ENCODE results near the gene DHRS3.

DHRS3 gene

GRCh38 chr1:12615865-12616708 lies 1.9 kb downstream of the DHRS3 start:
- DNase-seq (ENCODE audit: low spot score), result peak; percentile 66

GRCh38 chr1:12615159-12615864 lies 2.7 kb downstream of the DHRS3 start:
- no peak for DNase-seq (ENCODE audit: low spot score)

- DNase-seq (ENCODE audit: low spot score), result no peak
Measured at GRCh38 chr1:12614402-12615158, 3.4 kb downstream of the DHRS3 start.

- DNase-seq (ENCODE audit: low spot score), result no peak
Measured at GRCh38 chr1:12613180-12613579, 4.8 kb downstream of the DHRS3 start.

GRCh38 chr1:12610941-12611340 lies 7.1 kb downstream of the DHRS3 start:
- DNase-seq (ENCODE audit: low spot score), result no peak

- no peak for DNase-seq (ENCODE audit: low spot score)
Measured at GRCh38 chr1:12610305-12610935, 7.6 kb downstream of the DHRS3 start.

- DNase-seq (ENCODE audit: low spot score), result no peak
Measured at GRCh38 chr1:12609469-12610003, 8.5 kb downstream of the DHRS3 start.

GRCh38 chr1:12608311-12608957 lies 9.6 kb downstream of the DHRS3 start:
- DNase-seq (ENCODE audit: low spot score), result no peak

GRCh38 chr1:12607263-12607662 lies 10.7 kb downstream of the DHRS3 start:
- no peak for DNase-seq (ENCODE audit: low spot score)

GRCh38 chr1:12604986-12605385 lies 13.0 kb downstream of the DHRS3 start:
- no peak for DNase-seq (ENCODE audit: low spot score)

GRCh38 chr1:12604114-12604874 lies 13.7 kb downstream of the DHRS3 start:
- DNase-seq (ENCODE audit: low spot score), result no peak

- DNase-seq (ENCODE audit: low spot score), result no peak
Measured at GRCh38 chr1:12603224-12603623, 14.8 kb downstream of the DHRS3 start.

- no peak for DNase-seq (ENCODE audit: low spot score)
Measured at GRCh38 chr1:12602659-12603024, 15.4 kb downstream of the DHRS3 start.

GRCh38 chr1:12601700-12602658 lies 16.0 kb downstream of the DHRS3 start:
- DNase-seq (ENCODE audit: low spot score), result no peak

- no peak for DNase-seq (ENCODE audit: low spot score)
Measured at GRCh38 chr1:12600880-12601633, 17.0 kb downstream of the DHRS3 start.

GRCh38 chr1:12600335-12600734 lies 17.7 kb downstream of the DHRS3 start:
- no peak for DNase-seq (ENCODE audit: low spot score)

- DNase-seq (ENCODE audit: low spot score), result no peak
Measured at GRCh38 chr1:12599657-12600056, 18.4 kb downstream of the DHRS3 start.

- DNase-seq (ENCODE audit: low spot score), result no peak
Measured at GRCh38 chr1:12598974-12599373, 19.0 kb downstream of the DHRS3 start.

GRCh38 chr1:12597792-12598191 lies 20.2 kb downstream of the DHRS3 start:
- no peak for DNase-seq (ENCODE audit: low spot score)
